ENCODE results near the gene C1GALT1C1L.
"Not testable (repeated sequence)": the region's sequence is repeated elsewhere in the genome, so short reads cannot be mapped to it uniquely, and the experiment has no call there.

Gene C1GALT1C1L

DNA sequence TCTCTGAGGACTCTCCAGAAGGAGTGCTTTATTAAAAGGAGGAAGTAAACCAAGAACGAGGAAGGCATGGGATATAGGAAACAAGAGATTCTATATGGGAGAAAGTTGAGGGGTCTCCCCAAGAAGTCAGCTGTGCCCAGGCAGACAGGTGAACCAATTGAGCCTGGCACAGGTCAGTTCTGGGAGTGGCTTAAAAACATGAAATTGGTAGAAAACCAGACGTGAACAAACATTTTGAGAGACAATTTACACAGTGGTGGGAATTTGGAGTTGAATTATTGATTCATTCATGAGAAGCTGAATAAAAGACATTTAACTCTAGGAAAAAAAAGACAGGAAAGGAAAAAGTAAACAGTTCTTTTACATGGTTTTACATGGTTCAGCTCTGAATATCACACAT lies 22.7 kb downstream of the C1GALT1C1L start:
- DNase-seq (ENCODE audit: low read depth): no peak

DNA sequence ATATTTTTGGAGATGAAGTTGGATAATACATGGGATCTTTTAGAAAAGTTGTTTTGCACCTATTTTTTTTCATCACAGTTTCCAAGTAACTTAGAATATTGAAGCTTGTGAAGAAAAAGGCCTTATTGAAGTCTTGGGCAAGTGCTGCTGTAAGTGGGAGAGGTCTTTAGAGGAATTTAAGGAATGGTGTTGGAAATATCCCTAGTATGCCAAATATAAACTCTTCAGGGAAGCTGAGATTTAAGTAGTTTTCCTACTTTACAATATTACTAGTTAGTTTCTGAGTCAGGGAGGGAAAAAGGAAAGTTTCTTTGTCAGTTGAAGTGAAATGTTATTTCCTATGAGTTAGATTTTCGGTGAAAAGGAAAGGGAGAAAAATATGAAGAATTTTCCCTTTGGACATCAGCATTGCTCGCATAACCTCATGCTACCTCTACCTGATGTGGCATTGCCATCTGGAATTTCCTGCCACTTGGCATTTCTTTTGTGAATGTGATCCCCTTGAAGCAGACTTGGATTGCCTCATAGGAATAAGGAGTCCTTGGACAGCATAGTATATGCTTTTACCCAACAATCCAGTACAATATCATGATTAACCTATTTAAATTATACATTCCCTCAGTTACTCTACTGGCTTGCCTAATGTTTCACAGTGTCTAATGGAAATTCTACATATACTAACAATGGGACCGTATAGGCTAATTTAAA lies 27.1 kb downstream of the C1GALT1C1L start:
- DNase-seq (ENCODE audit: low read depth): no peak

DNA sequence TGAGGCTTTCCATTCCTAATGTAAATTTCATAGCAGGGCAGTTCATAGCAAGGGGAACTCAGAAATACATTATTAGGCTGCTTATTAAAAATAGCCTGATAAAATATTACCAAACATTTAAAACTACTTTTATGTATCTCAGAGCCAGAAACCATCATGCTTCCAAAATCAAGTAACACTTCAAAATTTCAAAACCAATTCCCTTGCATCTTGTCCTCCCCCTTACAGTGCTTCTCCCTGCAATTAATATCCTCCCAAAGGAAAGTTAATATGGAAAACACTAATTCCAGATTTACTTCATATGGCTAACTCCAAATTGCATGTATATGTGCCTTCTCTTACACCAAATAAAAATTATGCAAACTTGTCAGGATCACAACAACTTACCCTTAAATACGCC lies 32.5 kb downstream of the C1GALT1C1L start:
- DNase-seq (ENCODE audit: low read depth): no peak

- DNase-seq (ENCODE audit: low read depth): no peak
These were observed 33.9 kb downstream of the C1GALT1C1L start for GRCh38 chr2:43642363-43642762.

DNA sequence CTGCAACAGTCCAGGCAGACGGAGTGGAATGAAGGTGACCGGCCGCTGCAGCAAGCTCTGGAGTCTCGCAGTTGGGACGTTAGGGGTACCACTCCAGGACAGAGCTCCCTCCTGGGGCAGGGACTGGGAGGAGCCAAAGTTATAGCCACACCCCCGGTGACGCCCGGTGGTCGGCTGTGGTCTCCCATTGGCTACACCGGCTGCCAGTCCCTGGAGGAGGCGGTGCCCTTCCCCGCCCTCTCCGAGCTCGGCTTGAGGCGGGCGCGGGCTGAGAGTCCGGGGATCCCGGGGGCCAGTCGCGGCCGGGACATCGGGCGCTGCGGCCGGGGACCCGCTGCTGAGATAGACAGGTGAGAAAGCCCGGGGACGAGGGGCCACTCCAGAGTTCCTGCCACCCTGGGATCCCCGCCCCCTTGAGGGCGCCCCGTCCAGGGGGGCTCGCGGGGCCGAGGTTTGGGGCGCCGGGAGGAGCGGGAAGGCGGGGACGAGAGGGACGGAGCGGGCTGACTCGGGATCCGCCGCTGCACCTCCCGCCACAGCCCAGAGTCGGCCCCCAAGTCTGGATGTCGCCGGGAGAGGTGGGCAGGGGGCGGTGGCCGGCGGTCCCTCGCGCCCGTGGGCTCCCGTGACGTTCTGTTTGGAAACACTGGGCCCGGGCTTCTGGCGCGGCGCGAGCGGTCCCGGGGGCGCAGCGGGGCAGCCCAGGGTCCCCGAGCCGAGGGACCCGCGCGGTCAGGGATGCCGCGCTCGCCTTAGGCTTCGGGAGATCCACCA lies 39.0 kb downstream of the C1GALT1C1L start, which contains the start of gene PLEKHH2:
Gene PLEKHH2, plus strand, starts transcription at position 231 of the 774 bp plus-strand sequence. CDS start 7,414 bp downstream, outside the sequence.
- peak; percentile 82 for DNase-seq (ENCODE audit: low read depth)

GRCh38 chr2:43636621-43637020 lies 39.6 kb downstream of the C1GALT1C1L start:
- DNase-seq (ENCODE audit: low read depth): no peak

GRCh38 chr2:43636153-43636552 lies 40.1 kb downstream of the C1GALT1C1L start:
- DNase-seq (ENCODE audit: low read depth): not testable (repeated sequence)

- DNase-seq (ENCODE audit: low read depth): no peak
These were observed 41.5 kb downstream of the C1GALT1C1L start for GRCh38 chr2:43634604-43635306.

GRCh38 chr2:43631618-43632317 lies 44.5 kb downstream of the C1GALT1C1L start:
- DNase-seq (ENCODE audit: low read depth): no peak
